ENCODE measurements around the gene TRERF1.

The TRERF1 gene

DNA sequence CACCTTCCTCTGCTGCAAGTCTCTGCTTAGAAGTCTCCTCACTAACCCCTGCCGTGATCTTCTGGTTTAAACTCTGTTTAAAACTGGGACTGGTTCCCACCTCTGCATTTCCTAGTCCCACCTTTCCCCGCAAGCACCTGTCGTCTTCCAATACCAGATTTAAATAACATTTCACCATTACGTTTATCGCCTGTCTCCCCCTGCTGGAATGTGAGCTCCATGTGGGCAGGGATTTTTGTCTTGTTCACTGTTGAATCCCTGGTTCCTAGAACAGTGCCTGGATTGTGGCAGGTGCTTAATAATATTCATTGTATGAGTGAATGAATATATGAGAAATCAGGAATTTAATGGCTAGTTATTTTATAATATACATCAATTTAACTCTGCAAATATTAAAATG, 275.9 kb downstream of the TRERF1 start:
- no peak for DNase-seq
